HepG2 (cell line): ENCODE results near the gene RPS5. TPM values are rescaled to one million over a fixed set of nuclear protein-coding genes. Genes with fewer than 3 reads are reported as not detected.

Experiments used
- CEBPG ChIP-seq: IDR thresholded peaks from 2 replicates; pipeline ENCODE4 v1.6.1; 2016
- EHMT2 ChIP-seq: fragments of 200-600 bp; sonication (generic); IDR thresholded peaks from 2 replicates; pipeline ENCODE4 v1.7.0; 2017; ENCODE audit warnings: antibody characterized with exemption, low read depth, low read length, borderline replicate concordance
- ISL2 ChIP-seq: sonication (generic); formaldehyde crosslinking; IDR thresholded peaks from 2 replicates; pipeline ENCODE4 v1.5.0; 2020; ENCODE audit warnings: missing genetic modification reagents
- JUNB ChIP-seq: sonication (generic); formaldehyde crosslinking; IDR thresholded peaks from 2 replicates; pipeline ENCODE4 v1.8.0; 2022; ENCODE audit warnings: missing genetic modification reagents, mild to moderate bottlenecking, borderline replicate concordance
- KDM6A ChIP-seq: IDR thresholded peaks from 2 replicates; pipeline ENCODE4 v1.6.1; 2016; ENCODE audit warnings: low read depth
- NCOA2 ChIP-seq: sonication (generic); formaldehyde crosslinking; IDR thresholded peaks from 2 replicates; pipeline ENCODE4 v1.8.0; 2022; ENCODE audit warnings: inconsistent platforms
- POLR2G ChIP-seq: fragments of 200-400 bp; formaldehyde crosslinking; IDR thresholded peaks from 2 replicates; pipeline ENCODE4 v1.6.1; 2018; ENCODE audit warnings: mild to moderate bottlenecking, low read depth, low read length, moderate library complexity
- RFX1 ChIP-seq: fragments of 450-650 bp; IDR thresholded peaks from 2 replicates; pipeline ENCODE4 v1.6.1; 2017
- SMAD3 ChIP-seq: sonication (generic); formaldehyde crosslinking; IDR thresholded peaks from 2 replicates; pipeline ENCODE4 v1.4.0; 2020; ENCODE audit warnings: missing genetic modification reagents
- ZNF564 ChIP-seq: sonication (generic); formaldehyde crosslinking; IDR thresholded peaks from 2 replicates; pipeline ENCODE4 v1.8.1; 2023; ENCODE audit warnings: mild to moderate bottlenecking, missing genetic modification reagents
- ZNF703 ChIP-seq: sonication (generic); formaldehyde crosslinking; IDR thresholded peaks from 2 replicates; pipeline ENCODE4 v1.5.1; 2020; ENCODE audit warnings: missing genetic modification reagents, mild to moderate bottlenecking, moderate library complexity, borderline replicate concordance
- ZNF883 ChIP-seq: sonication (generic); formaldehyde crosslinking; IDR thresholded peaks from 2 replicates; pipeline ENCODE4 v1.5.1; 2020; ENCODE audit warnings: mild to moderate bottlenecking, missing genetic modification reagents; ENCODE audit errors: not compliant biosample characterization
- polyA plus RNA-seq, 8 experiments: library from polyadenylated mRNA; depleted of rRNA in 3 of 8; stranded (reverse) in 7 of 8; unstranded in 1 of 8; fragments of >200 nt; fragmentation: Illumina TruSeq in 4 of 8; extraction: Trizol in 4 of 8; gene quantifications; 2 replicates each; pipeline versions ENCODE4 v1.2.1 to v1.2.3, GENCODE V29; 2011 to 2016; ENCODE audit warnings: low read depth in 4 of 8, missing spikeins in 1 of 8, mixed read lengths in 1 of 8; ENCODE audit not compliant: insufficient read depth in 1 of 8
- total RNA-seq, 5 experiments: library from RNA; depleted of rRNA; stranded (reverse); fragments of >200 nt; fragmentation: Illumina TruSeq; extraction: Trizol; gene quantifications; 2 replicates each; pipeline ENCODE4 v1.2.3, GENCODE V29; 2016; ENCODE audit warnings: low read depth in 1 of 5
- TF ChIP-seq, protein P1 (sequence below): sonication (generic); formaldehyde crosslinking; IDR thresholded peaks from 2 replicates; pipeline ENCODE4 v1.5.0; 2020; ENCODE audit warnings: missing genetic modification reagents
- TF ChIP-seq, protein P2 (sequence below): sonication (generic); formaldehyde crosslinking; IDR thresholded peaks from 2 replicates; pipeline ENCODE4 v1.5.1; 2020; ENCODE audit warnings: missing genetic modification reagents, mild to moderate bottlenecking, borderline replicate concordance
- TF ChIP-seq, protein P3 (sequence below): sonication (generic); formaldehyde crosslinking; IDR thresholded peaks from 2 replicates; pipeline ENCODE4 v1.5.1; 2020; ENCODE audit warnings: mild to moderate bottlenecking, missing genetic modification reagents, moderate library complexity
- TF ChIP-seq, protein P4 (sequence below), 2 experiments: sonication (generic) in 1 of 2; formaldehyde crosslinking in 1 of 2; IDR thresholded peaks; 2 replicates each; pipeline versions ENCODE4 v1.4.0 to v1.6.1; 2018 to 2020; ENCODE audit warnings: missing genetic modification reagents in 2 of 2, borderline replicate concordance in 1 of 2, low read depth in 1 of 2, mild to moderate bottlenecking in 1 of 2, missing biosample characterization in 1 of 2
- TF ChIP-seq, protein P5 (sequence below): sonication (generic); formaldehyde crosslinking; IDR thresholded peaks from 2 replicates; pipeline ENCODE4 v1.4.0; 2020; ENCODE audit warnings: missing genetic modification reagents, mild to moderate bottlenecking, borderline replicate concordance
- TF ChIP-seq, protein P6 (sequence below): IDR thresholded peaks from 2 replicates; pipeline ENCODE4 v1.6.1; 2016; ENCODE audit warnings: missing genetic modification reagents, missing compliant biosample characterization

The RPS5 gene
- total and polyA plus RNA-seq, 2 of the 13 experiments (the other 11 are each of a cell fraction or from before 2014, with no cell fraction given): 1,544 to 4,408 TPM

DNA sequence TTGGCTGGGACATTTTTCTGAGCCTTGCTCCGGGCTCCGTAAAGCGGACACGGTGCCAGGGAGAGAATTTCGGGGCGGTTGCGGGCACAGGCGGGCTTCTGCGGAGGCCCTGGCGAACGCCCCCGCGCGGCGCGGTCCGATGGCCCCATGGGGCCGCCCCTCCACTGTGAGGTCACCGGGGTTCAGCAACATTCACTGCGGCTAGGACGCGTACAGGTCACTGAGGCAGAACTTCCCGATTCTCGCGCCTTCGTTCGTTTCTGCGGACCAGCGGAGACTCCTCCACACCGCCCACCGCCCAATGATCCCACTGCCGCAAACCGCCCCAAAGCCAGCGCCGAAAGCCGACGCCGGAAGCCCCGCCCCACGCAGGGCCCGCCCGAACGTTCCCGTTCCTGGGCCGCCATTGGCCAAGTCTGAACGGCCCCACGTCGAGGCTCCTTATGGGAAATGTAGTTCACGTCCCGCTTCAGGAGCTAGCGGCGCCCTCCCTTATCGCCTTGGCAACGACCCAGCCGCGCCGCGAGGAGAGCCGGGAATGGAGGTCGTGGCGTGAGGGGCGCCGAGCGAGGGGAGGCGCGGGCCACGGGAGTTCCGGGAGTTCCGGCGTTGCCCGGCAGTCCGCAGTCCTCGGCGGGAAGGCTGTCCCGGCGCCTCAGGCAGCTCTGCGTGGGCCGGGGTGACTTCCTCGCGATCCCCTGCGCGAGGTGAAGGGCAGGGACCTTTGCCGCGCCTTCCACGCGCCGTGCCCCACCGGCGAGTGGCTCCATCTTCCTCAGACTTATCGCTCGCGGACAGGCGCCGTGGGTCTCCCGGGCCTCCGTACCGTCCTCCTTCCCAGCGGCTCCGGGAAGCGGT lies 21.3 kb downstream of the RPS5 start, which contains the start of gene ZNF584 (continued):
- TF ChIP-seq, protein P1, sequence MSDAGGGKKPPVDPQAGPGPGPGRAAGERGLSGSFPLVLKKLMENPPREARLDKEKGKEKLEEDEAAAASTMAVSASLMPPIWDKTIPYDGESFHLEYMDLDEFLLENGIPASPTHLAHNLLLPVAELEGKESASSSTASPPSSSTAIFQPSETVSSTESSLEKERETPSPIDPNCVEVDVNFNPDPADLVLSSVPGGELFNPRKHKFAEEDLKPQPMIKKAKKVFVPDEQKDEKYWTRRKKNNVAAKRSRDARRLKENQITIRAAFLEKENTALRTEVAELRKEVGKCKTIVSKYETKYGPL (CRISPR knock-in tag): no peak
- TF ChIP-seq, protein P2, sequence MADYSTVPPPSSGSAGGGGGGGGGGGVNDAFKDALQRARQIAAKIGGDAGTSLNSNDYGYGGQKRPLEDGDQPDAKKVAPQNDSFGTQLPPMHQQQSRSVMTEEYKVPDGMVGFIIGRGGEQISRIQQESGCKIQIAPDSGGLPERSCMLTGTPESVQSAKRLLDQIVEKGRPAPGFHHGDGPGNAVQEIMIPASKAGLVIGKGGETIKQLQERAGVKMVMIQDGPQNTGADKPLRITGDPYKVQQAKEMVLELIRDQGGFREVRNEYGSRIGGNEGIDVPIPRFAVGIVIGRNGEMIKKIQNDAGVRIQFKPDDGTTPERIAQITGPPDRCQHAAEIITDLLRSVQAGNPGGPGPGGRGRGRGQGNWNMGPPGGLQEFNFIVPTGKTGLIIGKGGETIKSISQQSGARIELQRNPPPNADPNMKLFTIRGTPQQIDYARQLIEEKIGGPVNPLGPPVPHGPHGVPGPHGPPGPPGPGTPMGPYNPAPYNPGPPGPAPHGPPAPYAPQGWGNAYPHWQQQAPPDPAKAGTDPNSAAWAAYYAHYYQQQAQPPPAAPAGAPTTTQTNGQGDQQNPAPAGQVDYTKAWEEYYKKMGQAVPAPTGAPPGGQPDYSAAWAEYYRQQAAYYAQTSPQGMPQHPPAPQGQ (CRISPR knock-in tag): no peak
- TF ChIP-seq ZNF564 (CRISPR knock-in tag) (0 out of 2 replicates have a peak, but pooled peaks have one; percentile 54), EHMT2 (no peak), ISL2 (no peak), CEBPG (CRISPR knock-in tag) (no peak), NCOA2 (CRISPR knock-in tag) (no peak), SMAD3 (CRISPR knock-in tag) (0 out of 2 replicates have a peak, but pooled peaks have one; percentile 19), POLR2G (peak; percentile 92), ZNF703 (no peak), JUNB (CRISPR knock-in tag) (no peak), RFX1 (peak; percentile 89), KDM6A (CRISPR knock-in tag) (no peak), ZNF883 (CRISPR knock-in tag) (peak; percentile 28)
- TF ChIP-seq, protein P3, sequence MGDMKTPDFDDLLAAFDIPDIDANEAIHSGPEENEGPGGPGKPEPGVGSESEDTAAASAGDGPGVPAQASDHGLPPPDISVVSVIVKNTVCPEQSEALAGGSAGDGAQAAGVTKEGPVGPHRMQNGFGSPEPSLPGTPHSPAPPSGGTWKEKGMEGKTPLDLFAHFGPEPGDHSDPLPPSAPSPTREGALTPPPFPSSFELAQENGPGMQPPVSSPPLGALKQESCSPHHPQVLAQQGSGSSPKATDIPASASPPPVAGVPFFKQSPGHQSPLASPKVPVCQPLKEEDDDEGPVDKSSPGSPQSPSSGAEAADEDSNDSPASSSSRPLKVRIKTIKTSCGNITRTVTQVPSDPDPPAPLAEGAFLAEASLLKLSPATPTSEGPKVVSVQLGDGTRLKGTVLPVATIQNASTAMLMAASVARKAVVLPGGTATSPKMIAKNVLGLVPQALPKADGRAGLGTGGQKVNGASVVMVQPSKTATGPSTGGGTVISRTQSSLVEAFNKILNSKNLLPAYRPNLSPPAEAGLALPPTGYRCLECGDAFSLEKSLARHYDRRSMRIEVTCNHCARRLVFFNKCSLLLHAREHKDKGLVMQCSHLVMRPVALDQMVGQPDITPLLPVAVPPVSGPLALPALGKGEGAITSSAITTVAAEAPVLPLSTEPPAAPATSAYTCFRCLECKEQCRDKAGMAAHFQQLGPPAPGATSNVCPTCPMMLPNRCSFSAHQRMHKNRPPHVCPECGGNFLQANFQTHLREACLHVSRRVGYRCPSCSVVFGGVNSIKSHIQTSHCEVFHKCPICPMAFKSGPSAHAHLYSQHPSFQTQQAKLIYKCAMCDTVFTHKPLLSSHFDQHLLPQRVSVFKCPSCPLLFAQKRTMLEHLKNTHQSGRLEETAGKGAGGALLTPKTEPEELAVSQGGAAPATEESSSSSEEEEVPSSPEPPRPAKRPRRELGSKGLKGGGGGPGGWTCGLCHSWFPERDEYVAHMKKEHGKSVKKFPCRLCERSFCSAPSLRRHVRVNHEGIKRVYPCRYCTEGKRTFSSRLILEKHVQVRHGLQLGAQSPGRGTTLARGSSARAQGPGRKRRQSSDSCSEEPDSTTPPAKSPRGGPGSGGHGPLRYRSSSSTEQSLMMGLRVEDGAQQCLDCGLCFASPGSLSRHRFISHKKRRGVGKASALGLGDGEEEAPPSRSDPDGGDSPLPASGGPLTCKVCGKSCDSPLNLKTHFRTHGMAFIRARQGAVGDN: peak; percentile 55
- TF ChIP-seq, protein P4, sequence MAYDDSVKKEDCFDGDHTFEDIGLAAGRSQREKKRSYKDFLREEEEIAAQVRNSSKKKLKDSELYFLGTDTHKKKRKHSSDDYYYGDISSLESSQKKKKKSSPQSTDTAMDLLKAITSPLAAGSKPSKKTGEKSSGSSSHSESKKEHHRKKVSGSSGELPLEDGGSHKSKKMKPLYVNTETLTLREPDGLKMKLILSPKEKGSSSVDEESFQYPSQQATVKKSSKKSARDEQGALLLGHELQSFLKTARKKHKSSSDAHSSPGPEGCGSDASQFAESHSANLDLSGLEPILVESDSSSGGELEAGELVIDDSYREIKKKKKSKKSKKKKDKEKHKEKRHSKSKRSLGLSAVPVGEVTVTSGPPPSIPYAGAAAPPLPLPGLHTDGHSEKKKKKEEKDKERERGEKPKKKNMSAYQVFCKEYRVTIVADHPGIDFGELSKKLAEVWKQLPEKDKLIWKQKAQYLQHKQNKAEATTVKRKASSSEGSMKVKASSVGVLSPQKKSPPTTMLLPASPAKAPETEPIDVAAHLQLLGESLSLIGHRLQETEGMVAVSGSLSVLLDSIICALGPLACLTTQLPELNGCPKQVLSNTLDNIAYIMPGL (CRISPR knock-in tag; IDR thresholded peaks at IDR 0.05; ENCODE audit: borderline replicate concordance in 1 of 2, low read depth in 1 of 2): peak in 1 of 2 experiments; percentile 89; a peak in 3 of 4 replicates
- TF ChIP-seq, protein P5, sequence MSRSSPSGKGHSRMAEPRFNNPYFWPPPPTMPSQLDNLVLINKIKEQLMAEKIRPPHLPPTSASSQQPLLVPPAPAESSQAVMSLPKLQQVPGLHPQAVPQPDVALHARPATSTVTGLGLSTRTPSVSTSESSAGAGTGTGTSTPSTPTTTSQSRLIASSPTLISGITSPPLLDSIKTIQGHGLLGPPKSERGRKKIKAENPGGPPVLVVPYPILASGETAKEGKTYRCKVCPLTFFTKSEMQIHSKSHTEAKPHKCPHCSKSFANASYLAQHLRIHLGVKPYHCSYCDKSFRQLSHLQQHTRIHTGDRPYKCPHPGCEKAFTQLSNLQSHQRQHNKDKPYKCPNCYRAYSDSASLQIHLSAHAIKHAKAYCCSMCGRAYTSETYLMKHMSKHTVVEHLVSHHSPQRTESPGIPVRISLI (CRISPR knock-in tag): no peak; the same call in 1 of the 2 replicates
- TF ChIP-seq, protein P6, sequence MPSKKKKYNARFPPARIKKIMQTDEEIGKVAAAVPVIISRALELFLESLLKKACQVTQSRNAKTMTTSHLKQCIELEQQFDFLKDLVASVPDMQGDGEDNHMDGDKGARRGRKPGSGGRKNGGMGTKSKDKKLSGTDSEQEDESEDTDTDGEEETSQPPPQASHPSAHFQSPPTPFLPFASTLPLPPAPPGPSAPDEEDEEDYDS (CRISPR knock-in tag): peak; percentile 70
